Thyroid gland (tissue), 4 donors: ENCODE results near the gene PRR27. TPM values are rescaled to one million over a fixed set of nuclear protein-coding genes. Genes with fewer than 3 reads are reported as not detected.

Source experiments
- total RNA-seq, 4 donors: library from RNA; depleted of rRNA; stranded (reverse); fragments of >200 nt; gene quantifications; one replicate each; pipeline ENCODE4 v1.2.3, GENCODE V29; 2016

Gene PRR27
- total RNA-seq, 4 donors from 2014 or later: not detected

Other genes with a start within 250 kb of the PRR27 start
- gene CSN1S1, start 223.2 kb upstream of the PRR27 start, total RNA-seq: not detected
- gene CSN2, start 188.5 kb upstream of the PRR27 start, total RNA-seq: not detected
- not detected for gene STATH, start 158.3 kb upstream of the PRR27 start, total RNA-seq
- gene HTN3, start 125.8 kb upstream of the PRR27 start, total RNA-seq: not detected
- not detected for gene HTN1, start 103.8 kb upstream of the PRR27 start, total RNA-seq
- 10 to 100 TPM in 1 of 4 donors, 1 to 10 TPM in 3; 1.9 to 18.5 (median 3.9) TPM for gene ODAM, start 41.5 kb downstream of the PRR27 start, total RNA-seq
- gene FDCSP, start 71.9 kb downstream of the PRR27 start, total RNA-seq: not detected
- not detected for gene CSN3, start 88.4 kb downstream of the PRR27 start, total RNA-seq
- gene CABS1, start 180.7 kb downstream of the PRR27 start, total RNA-seq: not detected
- gene SMR3A, start 206.5 kb downstream of the PRR27 start, total RNA-seq: not detected
- gene SMR3B, start 228.9 kb downstream of the PRR27 start, total RNA-seq: not detected
- gene OPRPN, start 243.7 kb downstream of the PRR27 start, total RNA-seq: not detected